Mesenteric fat pad (tissue), 1 donor: ENCODE measurements around the gene GALNT1. TPM values are rescaled to one million over a fixed set of nuclear protein-coding genes. Genes with fewer than 3 reads are reported as not detected.
"Not testable (repeated sequence)": the region's sequence is repeated elsewhere in the genome, so short reads cannot be mapped to it uniquely, and the experiment has no call there.

ENCODE experiments used
- DNase-seq: peaks from one replicate; pipeline ENCODE4 v3.0.0-alpha.2; 2020; ENCODE audit warnings: low spot score
- long read RNA-seq: library from polyadenylated mRNA; unstranded; transcript quantifications from one replicate; pipeline ENCODE4 v2.0.0, GENCODE V29; 2020
- total RNA-seq: library from RNA; stranded (reverse); fragmentation: NEBNext Ultra II Directional; extraction: Animal tissue kit (Norgen Biotek cat#: 25700); gene quantifications from one replicate; pipeline ENCODE4 v1.2.1, GENCODE V29; 2021
- donor health status: DM: yes; HTN: yes; CAD: no.

The GALNT1 gene
- 79.0 TPM for total RNA-seq
- long read RNA-seq, partial matches to known transcripts = 12 of 23 reads
- long read RNA-seq, other reads (novel, unspliced or antisense) = 10 of 23 reads

DNA sequence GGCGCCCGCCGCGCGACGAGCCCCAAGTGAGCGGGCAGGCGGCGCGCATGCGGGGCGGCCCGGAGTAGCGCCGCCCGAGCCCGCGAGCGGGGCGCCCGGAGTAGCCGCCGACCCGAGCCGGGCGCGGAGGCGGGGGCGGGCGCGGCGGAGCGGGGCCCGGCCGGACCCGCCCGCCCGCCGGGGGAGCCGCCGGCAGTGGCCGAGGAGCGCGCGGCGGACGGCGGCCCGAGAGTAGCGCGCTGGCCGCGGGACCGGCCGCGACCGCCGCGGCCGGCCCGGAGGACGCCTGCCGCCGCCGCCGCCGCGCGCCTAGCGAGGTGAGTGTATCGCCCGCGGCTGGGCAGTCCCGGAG is at the start of gene GALNT1:
GALNT1 (plus strand) TSS at position 195 of the 352 bp plus-strand sequence. CDS start 72,923 bp downstream, outside the sequence.
- DNase-seq = no peak

GRCh38 chr18:35533916-35534405 is 47.6 kb upstream of the GALNT1 start:
- DNase-seq = no peak

GRCh38 chr18:35535297-35535696 is 46.2 kb upstream of the GALNT1 start:
- no peak for DNase-seq

- no peak for DNase-seq
These were observed 39.2 kb upstream of the GALNT1 start for GRCh38 chr18:35542356-35542755.

- no peak for DNase-seq
These were observed 34.4 kb upstream of the GALNT1 start for GRCh38 chr18:35547008-35547605.

- DNase-seq = no peak
These were observed 32.0 kb upstream of the GALNT1 start for GRCh38 chr18:35549564-35549963.

DNA sequence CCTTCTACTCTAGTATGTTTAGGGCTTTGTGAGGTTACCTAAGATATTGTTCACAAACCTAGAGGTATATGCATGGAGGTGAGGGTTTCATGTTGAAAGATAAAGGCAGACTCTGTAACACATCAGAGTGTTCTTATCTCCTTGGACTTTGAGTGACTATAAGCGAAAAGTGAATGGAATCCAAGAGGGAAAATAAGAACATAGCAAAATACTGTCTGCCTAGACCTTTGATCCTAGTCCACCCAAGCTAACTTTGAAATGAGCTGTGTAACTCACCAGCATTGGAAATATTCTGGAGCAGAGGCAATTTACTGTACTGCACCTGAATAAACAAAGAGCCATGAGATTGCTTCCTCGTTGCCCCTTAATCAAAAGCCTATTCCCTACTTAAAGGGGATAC is 28.2 kb upstream of the GALNT1 start:
- no peak for DNase-seq

DNA sequence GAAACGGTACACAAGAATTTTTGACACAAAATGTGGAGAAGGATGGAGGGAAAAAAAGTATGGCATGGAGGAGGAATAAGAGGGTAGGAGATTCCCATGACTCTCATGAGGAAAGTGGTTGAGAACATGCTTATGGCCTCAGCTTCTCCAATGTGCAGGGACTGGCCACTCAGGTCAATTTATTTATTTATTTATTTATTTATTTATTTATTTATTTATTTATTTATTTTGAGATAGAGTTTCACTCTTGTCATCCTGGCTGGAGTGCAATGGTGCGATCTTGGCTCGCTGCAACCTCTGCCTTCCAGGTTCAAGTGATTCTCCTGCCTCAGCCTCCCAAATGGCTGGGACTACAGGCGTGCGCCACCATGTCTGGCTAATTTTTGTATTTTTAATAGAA is 26.0 kb upstream of the GALNT1 start:
- DNase-seq = not testable (repeated sequence)

GRCh38 chr18:35559867-35560266 is 21.7 kb upstream of the GALNT1 start:
- no peak for DNase-seq

- DNase-seq = no peak
These were observed 16.6 kb upstream of the GALNT1 start for GRCh38 chr18:35564795-35565453.

DNA sequence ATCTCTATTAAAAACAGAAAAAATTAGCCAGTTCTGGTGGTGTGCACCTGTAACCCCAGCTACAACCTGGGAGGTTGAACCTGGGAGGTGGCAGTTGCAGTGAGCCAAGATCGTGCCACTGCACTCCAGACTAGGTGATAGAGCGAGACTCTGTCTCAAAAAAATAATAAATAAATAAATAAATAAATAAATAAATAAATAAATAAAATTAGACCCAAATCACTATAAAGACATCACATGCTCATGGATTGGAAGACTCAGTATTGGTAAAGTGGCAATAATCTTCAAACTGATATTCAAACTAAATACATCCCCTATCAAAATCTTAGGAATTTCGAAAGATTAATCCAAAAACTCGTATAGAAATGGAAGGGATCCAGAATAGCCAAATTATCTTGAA is 15.5 kb upstream of the GALNT1 start:
- no peak for DNase-seq

- no peak for DNase-seq
These were observed 11.4 kb upstream of the GALNT1 start for GRCh38 chr18:35570182-35570581.

- no peak for DNase-seq
These were observed 10.4 kb upstream of the GALNT1 start for GRCh38 chr18:35571138-35571537.

- no peak for DNase-seq
These were observed 8.9 kb upstream of the GALNT1 start for GRCh38 chr18:35572644-35573043.

DNA sequence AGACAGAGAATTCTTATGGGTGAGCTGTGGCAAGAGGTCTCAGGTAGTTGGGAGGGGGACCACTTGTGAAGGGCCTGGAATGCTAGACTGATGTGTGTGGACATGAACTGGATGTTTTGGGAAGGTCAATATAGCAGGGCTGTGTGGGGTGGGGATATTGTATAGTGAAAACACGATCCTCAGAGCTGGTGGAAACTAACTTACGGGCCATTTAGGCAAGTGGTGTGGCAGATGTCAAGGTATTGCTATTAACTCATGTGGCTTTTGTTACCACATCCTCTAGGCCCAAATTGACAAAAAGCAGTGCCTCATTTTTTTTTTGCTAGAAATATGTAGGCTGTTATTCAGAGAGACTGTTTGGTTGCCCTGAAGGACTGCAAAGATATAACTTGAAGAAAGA is 8.0 kb upstream of the GALNT1 start:
- no peak for DNase-seq

- not testable (repeated sequence) for DNase-seq
These were observed 5.2 kb upstream of the GALNT1 start for GRCh38 chr18:35576240-35576845.

- no peak for DNase-seq
These were observed 4.3 kb upstream of the GALNT1 start for GRCh38 chr18:35577045-35577848.

DNA sequence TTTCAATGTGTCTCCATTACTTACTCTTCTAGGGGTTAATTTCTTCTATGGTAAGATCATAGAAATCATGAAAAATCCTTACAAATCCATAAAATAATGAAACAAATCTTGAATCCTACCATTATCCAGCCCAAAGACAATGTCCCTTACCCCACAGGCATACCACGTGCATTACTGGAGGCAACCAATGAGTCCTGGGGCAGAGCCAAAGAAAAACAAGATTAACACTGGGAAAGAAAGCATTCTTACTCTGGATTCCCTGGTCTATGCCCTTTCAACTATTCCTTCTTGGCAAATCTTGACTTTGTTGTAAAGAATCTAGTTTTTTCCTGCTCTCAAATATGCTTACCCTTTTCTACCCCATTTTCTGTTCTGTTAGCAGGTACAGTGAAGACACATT is 3.1 kb upstream of the GALNT1 start:
- no peak for DNase-seq

GRCh38 chr18:35578936-35579335 is 2.6 kb upstream of the GALNT1 start:
- DNase-seq = no peak

DNA sequence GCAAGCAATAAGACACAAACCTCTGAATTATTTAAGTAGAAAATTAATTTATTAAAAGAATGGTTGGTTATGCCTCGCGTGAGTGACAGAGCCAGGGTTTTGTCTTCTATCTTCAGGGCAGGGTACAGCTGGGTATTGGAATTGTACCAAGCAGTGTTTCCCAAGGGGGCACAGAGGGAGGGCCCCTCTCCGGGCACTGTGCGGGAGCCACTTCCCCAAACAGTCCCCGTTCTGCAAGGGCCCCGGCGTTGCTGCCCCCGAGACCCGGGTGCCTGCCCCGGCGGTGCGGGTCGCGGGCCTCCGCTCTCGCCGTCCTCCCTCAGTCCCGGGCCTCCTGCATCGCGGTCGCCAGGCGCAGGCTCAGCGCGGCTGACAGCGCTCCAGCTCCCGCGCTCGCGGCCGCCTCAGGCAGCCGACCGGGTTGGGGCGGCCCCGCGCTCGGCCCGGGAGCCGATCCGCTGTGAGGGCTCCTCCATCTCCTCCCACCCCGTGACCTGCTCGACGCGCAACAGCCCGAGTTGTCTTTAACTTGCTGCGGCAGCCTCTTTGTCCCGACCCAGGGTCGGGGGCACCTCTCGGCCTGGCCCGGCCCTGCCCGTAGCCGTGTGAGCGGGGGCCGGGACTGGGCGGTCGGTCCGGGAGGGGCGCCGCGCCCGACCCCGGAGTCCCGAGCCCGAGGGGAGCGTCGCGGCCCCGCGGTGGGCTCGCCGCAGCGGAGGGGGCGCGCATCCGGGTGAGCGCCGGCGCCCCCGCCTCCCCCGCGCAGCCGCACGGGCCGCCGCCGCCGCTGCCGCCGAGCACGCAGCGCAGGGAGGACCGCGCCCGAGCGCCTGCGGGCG is 620 bp upstream of the GALNT1 start:
- DNase-seq = peak; percentile 90
